HCT116 (cell line): Measurements from ENCODE around the gene GPA33. TPM values are rescaled to one million over a fixed set of nuclear protein-coding genes. Genes with fewer than 3 reads are reported as not detected.

Source experiments
- ATAC-seq: fragments of 200-7000 bp; cut with Tn5 transposase; 2 replicates; pipeline ENCODE4 v1.9.1; 2020; ENCODE audit warnings: mild to moderate bottlenecking, moderate library complexity
- BruUV-seq: library from RNA; stranded (reverse); fragments of 400-500 nt; replicated peaks from 2 replicates; lab custom pipeline; 2021; lab: Mats Ljungman, UMichigan
- CTCF ChIA-PET: fragments of 300-600 bp; sonication (Branson Sonifier 250); formaldehyde crosslinking; loops from one replicate; lab custom pipeline; 2021; ENCODE audit warnings: antibody characterized with exemption; lab: Charles Lee
- POLR2A ChIA-PET: fragments of 300-600, 350-600 bp; sonication (Branson Sonifier 250); formaldehyde crosslinking; loops from one replicate; lab custom pipeline; 2021; ENCODE audit warnings: antibody characterized with exemption; lab: Charles Lee
- RAD21 ChIA-PET, 2 experiments: fragments of 300-600 bp; sonication (Branson Sonifier 250); formaldehyde crosslinking; loops; one replicate each; lab custom pipeline; 2023; ENCODE audit warnings: low total read pairs in 2 of 2; ENCODE audit not compliant: uncharacterized antibody in 2 of 2, unreplicated experiment in 2 of 2, low non-redundant PET in 1 of 2; lab: Charles Lee
- DNase-seq: peaks from one replicate; pipeline ENCODE4 v3.0.0-alpha.2; 2010; ENCODE audit warnings: low read depth, low spot score
- H2AFZ ChIP-seq: fragments of 200-600 bp; shearing (Covaris generic), sonication (generic); 2 replicates; pipeline ENCODE4 v1.6.1; 2017; ENCODE audit warnings: low read depth, mixed run types, mixed read lengths, antibody characterized with exemption, low read length; ENCODE audit not compliant: poor library complexity, severe bottlenecking
- H3K27ac ChIP-seq: 2 replicates; pipeline ENCODE4 v1.5.1; 2012; ENCODE audit warnings: low read depth, low read length
- H3K27me3 ChIP-seq: fragments of 200-600 bp; sonication (generic); 2 replicates; pipeline ENCODE4 v1.6.1; 2016; ENCODE audit warnings: mixed run types, low read length, mixed read lengths; ENCODE audit not compliant: insufficient read depth
- H3K36me3 ChIP-seq, 2 experiments: fragments of 200-500 bp in 1 of 2; fragments of 200-600 bp in 1 of 2; sonication (Bioruptor generic) in 1 of 2; sonication (generic) in 1 of 2; 2 replicates each; pipeline versions ENCODE4 v1.5.1 to v1.6.1; 2014 to 2016; ENCODE audit warnings: low read length in 2 of 2, inconsistent platforms in 1 of 2, mixed read lengths in 1 of 2, mixed run types in 1 of 2; ENCODE audit not compliant: insufficient read depth in 2 of 2, control insufficient read depth in 1 of 2
- H3K4me1 ChIP-seq, 2 experiments: fragments of 200-600 bp in 1 of 2; sonication (generic) in 1 of 2; 2 replicates each; pipeline versions ENCODE4 v1.5.1 to v1.6.1; 2012 to 2017; ENCODE audit warnings: low read length in 2 of 2, inconsistent platforms in 1 of 2, mild to moderate bottlenecking in 1 of 2, mixed read lengths in 1 of 2, mixed run types in 1 of 2, moderate library complexity in 1 of 2; ENCODE audit not compliant: insufficient read depth in 2 of 2, control insufficient read depth in 1 of 2
- H3K4me2 ChIP-seq: fragments of 200-600 bp; sonication (generic); 2 replicates; pipeline ENCODE4 v1.6.1; 2017; ENCODE audit warnings: mixed run types, low read length, mixed read lengths
- H3K4me3 ChIP-seq, 2 experiments: fragments of 200-600 bp in 1 of 2; sonication (generic) in 1 of 2; replicated peaks in 1 of 2; 2 replicates each; pipeline ENCODE4 v1.5.1; 2011 to 2016; ENCODE audit warnings: low read length in 2 of 2, control low read depth in 1 of 2, low read depth in 1 of 2, mild to moderate bottlenecking in 1 of 2, mixed read lengths in 1 of 2, mixed run types in 1 of 2
- H3K79me2 ChIP-seq: fragments of 200-600 bp; sonication (generic); 2 replicates; pipeline ENCODE4 v1.6.1; 2017; ENCODE audit warnings: mild to moderate bottlenecking, mixed run types, low read length, moderate library complexity, mixed read lengths; ENCODE audit not compliant: insufficient read depth
- H3K9ac ChIP-seq: fragments of 200-600 bp; sonication (generic); 2 replicates; pipeline ENCODE4 v1.6.1; 2016; ENCODE audit warnings: low read length, mixed read lengths
- H3K9me2 ChIP-seq: fragments of 200-600 bp; sonication (generic), shearing (Covaris generic); 2 replicates; pipeline ENCODE4 v1.6.1; 2017; ENCODE audit warnings: mixed run types, mild to moderate bottlenecking, moderate library complexity; ENCODE audit not compliant: insufficient read depth
- H3K9me3 ChIP-seq, 2 experiments: fragments of 200-500 bp in 1 of 2; fragments of 200-600 bp in 1 of 2; sonication (Bioruptor generic) in 1 of 2; sonication (generic) in 1 of 2; 2 replicates each; pipeline ENCODE4 v1.6.1; 2014 to 2017; ENCODE audit warnings: low read length in 2 of 2, mixed read lengths in 2 of 2, inconsistent platforms in 1 of 2, low read depth in 1 of 2, mild to moderate bottlenecking in 1 of 2, mixed run types in 1 of 2, moderate library complexity in 1 of 2; ENCODE audit not compliant: control insufficient read depth in 1 of 2, insufficient read depth in 1 of 2
- H4K20me1 ChIP-seq: fragments of 200-600 bp; sonication (generic), shearing (Covaris generic); 2 replicates; pipeline ENCODE4 v1.6.1; 2017; ENCODE audit warnings: mixed run types, mild to moderate bottlenecking, moderate library complexity; ENCODE audit not compliant: insufficient read depth
- CBX3 ChIP-seq: IDR thresholded peaks from 2 replicates; pipeline ENCODE4 v1.6.1; 2012; ENCODE audit warnings: low read depth
- ELF1 ChIP-seq: IDR thresholded peaks from 2 replicates; pipeline ENCODE4 v1.6.1; 2012; ENCODE audit warnings: low read depth, borderline replicate concordance
- EZH2 ChIP-seq: fragments of 200-600 bp; sonication (generic); IDR thresholded peaks from 2 replicates; pipeline ENCODE4 v1.6.1; 2017; ENCODE audit warnings: antibody characterized with exemption, mixed run types
- FOSL1 ChIP-seq: IDR thresholded peaks from 2 replicates; pipeline ENCODE4 v1.6.1; 2012; ENCODE audit warnings: low read depth
- JUND ChIP-seq: IDR thresholded peaks from 2 replicates; pipeline ENCODE4 v1.6.1; 2012
- intact Hi-C: fragments of 100-400 bp; cut with micrococcal nuclease; formaldehyde crosslinking; loops from 2 replicates; pipeline ENCODE4 v1.10.0; 2022
- total RNA-seq: library from RNA; stranded (reverse); gene quantifications from one replicate; pipeline ENCODE4 v1.2.1, GENCODE V29; 2021; ENCODE audit not compliant: unreplicated experiment
- TF ChIP-seq, protein P1 (sequence below): IDR thresholded peaks from 2 replicates; pipeline ENCODE4 v1.6.1; 2012
- TF ChIP-seq, protein P2 (sequence below): IDR thresholded peaks from 2 replicates; pipeline ENCODE4 v1.6.1; 2012; ENCODE audit warnings: low read depth

GPA33 gene
- total RNA-seq, 1 experiment from 2014 or later = 0.22 TPM

DNA sequence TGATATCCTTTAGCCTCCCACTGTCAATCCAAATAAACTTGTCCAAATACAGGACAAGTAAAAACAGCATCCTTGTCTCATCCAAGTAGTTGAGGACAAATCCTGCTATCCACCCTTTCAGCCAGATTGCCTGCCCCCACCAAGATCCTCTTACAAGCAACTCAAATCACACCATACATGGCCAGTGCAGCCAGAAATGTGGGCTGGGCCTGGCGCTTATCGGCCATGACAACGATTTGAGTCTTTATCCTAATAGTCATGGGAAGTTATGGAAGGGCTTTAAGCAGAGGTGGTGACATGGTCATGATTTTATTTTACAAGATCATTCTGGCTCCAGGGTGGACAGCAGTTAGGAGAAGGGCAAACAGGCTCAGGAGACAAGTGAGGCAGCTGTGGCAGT lies 6.3 kb downstream of the GPA33 start:
- no peak overlapping the region for H3K4me3 ChIP-seq
- H3K9me3 ChIP-seq = no peaks in the 10 kb centered on the region
- no peaks in the 10 kb centered on the region for H3K36me3 ChIP-seq
- H3K9ac ChIP-seq = no peak overlapping the region
- TF ChIP-seq, protein P1, sequence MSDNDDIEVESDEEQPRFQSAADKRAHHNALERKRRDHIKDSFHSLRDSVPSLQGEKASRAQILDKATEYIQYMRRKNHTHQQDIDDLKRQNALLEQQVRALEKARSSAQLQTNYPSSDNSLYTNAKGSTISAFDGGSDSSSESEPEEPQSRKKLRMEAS = no peak
- TF ChIP-seq ELF1 (no peak), JUND (no peak), EZH2 (no peak), CBX3 (no peak), FOSL1 (no peak)
- TF ChIP-seq, protein P2, sequence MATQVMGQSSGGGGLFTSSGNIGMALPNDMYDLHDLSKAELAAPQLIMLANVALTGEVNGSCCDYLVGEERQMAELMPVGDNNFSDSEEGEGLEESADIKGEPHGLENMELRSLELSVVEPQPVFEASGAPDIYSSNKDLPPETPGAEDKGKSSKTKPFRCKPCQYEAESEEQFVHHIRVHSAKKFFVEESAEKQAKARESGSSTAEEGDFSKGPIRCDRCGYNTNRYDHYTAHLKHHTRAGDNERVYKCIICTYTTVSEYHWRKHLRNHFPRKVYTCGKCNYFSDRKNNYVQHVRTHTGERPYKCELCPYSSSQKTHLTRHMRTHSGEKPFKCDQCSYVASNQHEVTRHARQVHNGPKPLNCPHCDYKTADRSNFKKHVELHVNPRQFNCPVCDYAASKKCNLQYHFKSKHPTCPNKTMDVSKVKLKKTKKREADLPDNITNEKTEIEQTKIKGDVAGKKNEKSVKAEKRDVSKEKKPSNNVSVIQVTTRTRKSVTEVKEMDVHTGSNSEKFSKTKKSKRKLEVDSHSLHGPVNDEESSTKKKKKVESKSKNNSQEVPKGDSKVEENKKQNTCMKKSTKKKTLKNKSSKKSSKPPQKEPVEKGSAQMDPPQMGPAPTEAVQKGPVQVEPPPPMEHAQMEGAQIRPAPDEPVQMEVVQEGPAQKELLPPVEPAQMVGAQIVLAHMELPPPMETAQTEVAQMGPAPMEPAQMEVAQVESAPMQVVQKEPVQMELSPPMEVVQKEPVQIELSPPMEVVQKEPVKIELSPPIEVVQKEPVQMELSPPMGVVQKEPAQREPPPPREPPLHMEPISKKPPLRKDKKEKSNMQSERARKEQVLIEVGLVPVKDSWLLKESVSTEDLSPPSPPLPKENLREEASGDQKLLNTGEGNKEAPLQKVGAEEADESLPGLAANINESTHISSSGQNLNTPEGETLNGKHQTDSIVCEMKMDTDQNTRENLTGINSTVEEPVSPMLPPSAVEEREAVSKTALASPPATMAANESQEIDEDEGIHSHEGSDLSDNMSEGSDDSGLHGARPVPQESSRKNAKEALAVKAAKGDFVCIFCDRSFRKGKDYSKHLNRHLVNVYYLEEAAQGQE = no peak
- no peaks in the 10 kb centered on the region for H4K20me1 ChIP-seq
- H3K79me2 ChIP-seq = no peaks in the 10 kb centered on the region
- intact Hi-C loops = no loop called here
- ChIA-PET RAD21 (no interaction called here), CTCF (no interaction called here), POLR2A (no interaction called here)
- ATAC-seq (no peak), DNase-seq (no peak)
- no peak overlapping the region for H3K27ac ChIP-seq
- peaks cover 8 to 29% of the 10 kb centered on the region in 2 experiments for H3K4me1 ChIP-seq
- no peaks in the 10 kb centered on the region for H3K9me2 ChIP-seq
- no peak overlapping the region for H2AFZ ChIP-seq
- BruUV-seq = no TSS peak
- H3K27me3 ChIP-seq = no peaks in the 10 kb centered on the region
- H3K4me2 ChIP-seq = no peak overlapping the region
